GM21423 (cell line): ENCODE data around the gene FRMD4B.
"Not testable (repeated sequence)": the region's sequence is repeated elsewhere in the genome, so short reads cannot be mapped to it uniquely, and the experiment has no call there.

Source experiments
- ATAC-seq: cut with Tn5 transposase; IDR thresholded peaks from one replicate; pipeline ENCODE4 v1.9.1; 2021; ENCODE audit warnings: mild to moderate bottlenecking, moderate library complexity; ENCODE audit not compliant: unreplicated experiment

FRMD4B gene

DNA sequence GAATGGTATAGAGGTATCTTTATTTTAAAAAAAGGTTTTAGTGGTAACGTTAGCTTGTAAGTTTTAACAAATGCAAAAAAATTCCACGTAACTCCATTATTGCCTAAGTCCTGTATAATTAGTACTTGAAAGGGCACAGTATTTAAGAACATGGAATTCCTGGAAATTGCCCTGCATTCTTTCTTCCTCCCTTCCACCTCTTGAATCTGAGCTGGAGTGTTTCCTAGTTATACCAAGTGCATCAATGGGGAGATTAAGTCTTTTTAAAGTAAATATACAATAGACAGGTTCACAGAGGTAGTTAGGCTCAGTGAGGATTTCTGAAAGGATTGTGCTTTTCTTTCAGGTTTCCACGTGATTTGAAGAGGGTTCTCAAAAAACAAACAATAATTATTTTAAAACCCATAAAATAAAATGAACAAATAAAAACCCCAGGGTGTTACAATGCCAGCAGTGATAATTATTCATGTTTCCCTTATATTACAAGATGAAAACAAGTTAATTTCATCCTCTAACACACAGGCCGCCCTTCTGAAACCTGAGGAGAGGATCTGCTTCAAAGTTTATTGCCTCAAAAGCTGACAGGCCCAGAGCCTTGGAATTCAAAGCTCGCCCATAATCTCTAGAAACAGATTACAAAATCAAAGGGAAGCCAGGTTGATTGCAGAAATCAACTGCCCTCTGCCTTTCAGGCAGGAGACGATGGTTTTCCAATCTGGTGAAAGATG lies 134.6 kb downstream of the FRMD4B start:
- no peak for ATAC-seq

DNA sequence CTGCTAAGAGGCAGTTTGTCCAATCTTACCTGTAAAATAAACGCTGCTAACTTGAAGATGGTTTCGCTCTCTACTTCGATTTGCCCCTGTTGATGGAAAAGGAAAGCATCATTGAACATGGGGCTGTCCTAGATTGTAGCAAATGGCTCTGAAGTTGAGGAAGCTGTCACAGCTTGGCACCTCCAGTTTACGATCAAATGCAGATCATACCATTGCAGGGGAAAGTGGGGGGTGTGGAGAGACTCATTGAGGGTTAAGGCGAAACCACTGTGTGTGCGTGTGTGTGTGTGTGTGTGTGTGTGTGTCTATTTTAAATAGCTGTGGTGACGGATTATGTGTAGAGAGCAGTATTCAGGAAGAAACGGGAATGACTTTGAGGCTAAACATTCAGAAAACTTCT lies 135.9 kb downstream of the FRMD4B start:
- no peak for ATAC-seq

DNA sequence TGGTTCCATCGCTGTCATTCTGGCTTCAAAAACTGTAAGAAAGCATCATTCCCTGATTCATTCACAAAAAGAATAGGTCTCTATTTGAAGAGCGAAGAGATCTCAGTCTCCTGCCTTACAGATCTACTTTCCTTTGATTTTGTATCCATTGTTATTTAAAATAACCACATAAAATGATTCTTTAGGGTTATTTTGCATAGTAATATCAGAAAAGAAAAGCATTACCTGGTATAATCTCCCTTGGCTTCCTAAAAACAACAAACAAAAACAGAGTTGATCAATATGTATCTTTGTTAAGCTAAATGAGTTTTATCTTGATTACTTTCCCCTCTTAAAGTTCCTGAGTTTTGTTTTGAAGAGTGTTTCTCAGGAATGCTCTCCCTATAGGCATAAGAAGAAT lies 136.9 kb downstream of the FRMD4B start:
- ATAC-seq, result no peak

DNA sequence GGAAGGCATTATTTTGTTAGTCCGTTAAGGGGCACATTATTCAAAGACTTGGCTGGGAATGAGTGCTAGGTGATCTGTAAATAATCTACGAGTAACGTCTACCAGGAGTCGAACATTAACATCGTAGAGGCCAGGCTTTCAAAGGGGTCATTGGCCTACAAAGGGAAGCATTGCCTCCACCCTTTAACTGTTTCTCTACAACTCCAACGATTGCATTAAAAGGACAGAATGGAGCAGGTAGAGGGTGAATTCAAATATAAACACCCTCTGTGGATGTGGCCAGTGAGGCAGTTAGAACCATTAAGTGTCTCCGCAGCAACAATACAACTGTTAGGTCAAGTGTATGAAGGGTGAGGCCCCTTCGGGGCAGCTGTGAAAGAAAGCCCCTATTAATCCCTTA lies 137.5 kb downstream of the FRMD4B start:
- ATAC-seq, result no peak

DNA sequence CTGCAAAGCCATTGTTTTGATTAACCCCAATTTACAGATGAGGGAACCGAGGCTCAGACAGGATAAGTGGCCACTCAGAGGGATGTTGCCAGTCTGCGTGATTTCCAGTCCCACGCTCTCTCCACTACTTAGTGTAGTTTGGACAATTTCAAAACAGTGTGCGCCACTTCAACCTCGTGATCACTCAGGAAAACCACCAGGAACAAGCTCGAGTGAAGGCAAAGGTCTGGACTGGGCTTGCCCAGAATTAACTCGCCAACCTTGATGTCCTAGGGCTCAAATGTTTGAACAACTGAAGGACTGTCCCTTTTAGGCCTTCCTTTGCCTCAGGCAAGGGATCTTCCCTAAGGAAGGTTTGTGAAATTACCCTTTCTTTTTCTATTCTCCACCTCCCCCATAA lies 139.3 kb downstream of the FRMD4B start:
- no peak for ATAC-seq

- no peak for ATAC-seq
Observed at GRCh38 chr3:69244039-69244438, 141.8 kb downstream of the FRMD4B start.

DNA sequence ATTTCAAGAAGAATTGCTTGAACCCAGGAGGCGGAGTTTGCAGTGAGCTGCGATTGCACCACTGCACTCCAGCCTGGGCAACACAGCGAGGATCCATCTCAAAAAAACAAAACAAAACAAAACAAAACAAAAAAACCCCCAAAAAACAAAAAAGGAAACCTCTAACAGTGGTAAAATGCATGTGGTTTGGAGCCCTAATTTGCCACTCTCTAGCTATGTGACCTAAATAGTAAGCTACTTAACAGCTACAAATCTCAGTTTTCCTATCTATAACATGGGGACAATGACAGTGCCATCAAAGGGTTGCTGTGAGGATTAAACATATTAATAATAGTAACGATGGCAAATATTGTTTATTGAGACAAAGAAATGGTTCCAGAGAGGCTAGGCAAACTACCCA lies 144.1 kb downstream of the FRMD4B start:
- ATAC-seq, result no peak

DNA sequence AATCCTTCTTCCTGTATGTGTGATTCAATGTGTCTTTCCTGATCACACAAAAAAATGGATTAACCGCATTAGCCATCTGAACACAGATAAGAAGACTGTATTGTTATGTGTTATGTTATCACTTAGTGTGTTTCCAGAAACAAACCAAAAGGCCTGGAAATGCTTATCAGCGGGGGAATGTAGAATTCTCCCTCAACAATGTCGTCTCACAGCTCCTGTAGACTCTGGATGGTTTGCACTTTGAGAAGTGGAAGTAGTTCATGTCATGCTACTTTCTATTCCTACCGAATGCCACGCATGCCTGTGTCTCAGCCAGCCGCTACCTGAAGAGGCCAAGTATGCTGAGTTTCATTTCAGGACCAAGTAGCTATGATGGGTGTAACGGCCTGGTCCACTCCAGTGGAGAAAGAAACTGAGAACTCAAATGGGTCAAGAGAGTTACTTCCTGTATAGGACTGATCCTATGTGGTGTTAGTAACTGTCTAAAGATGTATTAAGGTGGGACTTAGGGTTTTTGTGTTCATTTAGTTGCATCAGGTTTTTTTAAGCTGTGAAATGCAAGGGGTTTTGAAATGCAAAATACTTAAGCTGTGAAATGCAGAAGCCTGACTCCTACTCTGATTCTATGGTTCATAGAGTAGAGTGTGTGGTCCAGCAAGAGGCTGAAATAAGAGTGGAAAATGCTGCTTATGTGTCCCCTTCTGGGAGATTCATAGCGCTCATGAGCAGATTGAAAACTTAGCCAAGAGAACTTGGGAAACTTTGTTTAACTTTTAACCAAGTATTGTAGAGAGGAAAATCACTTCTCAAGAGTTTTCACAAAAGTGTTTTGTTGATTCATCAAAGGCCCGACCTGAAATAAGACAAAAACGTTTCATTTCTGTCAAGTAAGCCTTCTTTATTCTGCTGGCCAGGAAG lies 145.0 kb downstream of the FRMD4B start:
- ATAC-seq, result peak; percentile 57

DNA sequence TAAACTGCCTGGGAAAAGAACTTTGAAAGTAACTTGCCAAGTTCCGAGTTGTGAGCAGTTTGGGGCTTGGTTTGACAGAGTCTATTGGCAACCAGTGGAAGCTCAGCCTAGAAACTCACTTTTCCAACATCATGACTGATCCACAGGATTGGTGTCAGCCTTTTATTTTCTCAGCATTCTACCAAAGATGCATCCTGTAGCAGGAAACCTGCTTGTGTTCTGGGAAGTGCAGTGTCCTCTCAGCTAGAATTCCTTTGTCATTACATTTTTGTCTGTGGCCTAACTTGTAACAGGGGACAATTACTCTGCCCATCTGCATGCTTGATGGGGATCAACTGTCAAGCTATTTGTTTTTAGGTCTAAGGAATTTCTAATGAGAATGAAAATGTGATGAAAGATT lies 146.8 kb downstream of the FRMD4B start:
- no peak for ATAC-seq

GRCh38 chr3:69236812-69237707 lies 148.8 kb downstream of the FRMD4B start:
- no peak for ATAC-seq

DNA sequence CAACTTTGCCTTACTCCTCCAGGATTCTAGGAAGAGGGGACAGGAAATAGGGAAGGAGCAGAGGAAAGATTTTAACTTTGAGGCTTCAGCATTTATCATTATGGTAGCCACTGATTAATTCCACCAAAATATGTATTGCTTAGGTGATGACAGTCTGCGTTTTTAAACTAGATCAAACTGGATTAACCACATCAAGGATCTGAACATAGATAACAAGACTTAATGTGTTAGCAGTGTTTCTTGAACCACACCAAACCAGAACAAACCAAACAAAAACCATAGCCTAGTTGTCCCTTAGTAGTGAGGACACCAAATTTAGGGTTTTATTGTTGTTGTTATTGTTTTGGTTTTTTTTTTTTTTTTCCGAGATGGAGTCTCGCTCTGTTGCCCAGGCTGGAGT lies 150.0 kb downstream of the FRMD4B start:
- no peak for ATAC-seq

DNA sequence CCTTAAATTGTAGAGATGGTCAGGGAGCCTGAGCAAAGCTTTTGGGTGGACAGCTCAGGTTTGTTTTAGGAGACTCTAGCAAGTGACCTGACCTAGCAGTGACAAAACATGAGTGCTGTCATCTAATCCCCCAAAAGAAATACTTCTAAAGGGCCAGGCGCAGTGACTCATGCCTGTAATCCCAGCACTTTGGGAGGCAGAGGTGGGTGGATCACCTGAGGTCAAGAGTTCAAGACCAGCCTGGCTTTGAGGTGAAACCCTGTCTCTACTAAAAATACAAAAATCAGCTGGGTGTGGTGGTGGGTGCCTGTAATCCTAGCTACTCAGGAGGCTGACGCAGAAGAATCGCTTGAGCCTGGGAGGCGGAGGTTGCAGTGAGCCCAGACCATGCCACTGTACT lies 150.7 kb downstream of the FRMD4B start:
- not testable (repeated sequence) for ATAC-seq

- no peak for ATAC-seq
Observed at GRCh38 chr3:69232482-69232881, 153.4 kb downstream of the FRMD4B start.

DNA sequence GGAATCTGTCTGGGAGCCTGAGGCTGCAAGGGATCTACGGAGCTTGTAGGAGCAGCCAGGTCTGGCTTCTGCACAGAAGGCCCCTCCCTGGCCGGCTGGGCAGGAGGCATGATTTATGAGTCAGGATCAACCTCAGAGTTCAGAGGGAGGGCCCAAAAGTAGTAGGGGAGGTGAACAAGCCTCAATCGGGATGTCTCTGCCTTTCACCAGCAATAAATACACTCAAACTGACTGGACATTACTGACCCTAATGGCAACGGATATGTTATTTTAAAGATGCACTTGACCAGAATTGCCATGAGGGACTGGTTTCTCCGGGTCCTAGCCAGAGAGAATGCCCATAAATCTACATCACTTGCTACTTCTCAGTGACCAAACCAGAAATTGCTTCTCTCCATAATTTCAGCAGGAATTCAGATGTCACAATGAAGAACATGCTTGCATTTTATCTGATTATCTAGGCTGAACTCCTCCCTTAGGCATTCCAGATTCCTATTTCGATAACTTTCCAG lies 153.9 kb downstream of the FRMD4B start:
- no peak for ATAC-seq

GRCh38 chr3:69226071-69226470 lies 159.8 kb downstream of the FRMD4B start:
- no peak for ATAC-seq

GRCh38 chr3:69219101-69219708 lies 166.7 kb downstream of the FRMD4B start:
- no peak for ATAC-seq

GRCh38 chr3:69218079-69218478 lies 167.8 kb downstream of the FRMD4B start:
- ATAC-seq, result no peak

DNA sequence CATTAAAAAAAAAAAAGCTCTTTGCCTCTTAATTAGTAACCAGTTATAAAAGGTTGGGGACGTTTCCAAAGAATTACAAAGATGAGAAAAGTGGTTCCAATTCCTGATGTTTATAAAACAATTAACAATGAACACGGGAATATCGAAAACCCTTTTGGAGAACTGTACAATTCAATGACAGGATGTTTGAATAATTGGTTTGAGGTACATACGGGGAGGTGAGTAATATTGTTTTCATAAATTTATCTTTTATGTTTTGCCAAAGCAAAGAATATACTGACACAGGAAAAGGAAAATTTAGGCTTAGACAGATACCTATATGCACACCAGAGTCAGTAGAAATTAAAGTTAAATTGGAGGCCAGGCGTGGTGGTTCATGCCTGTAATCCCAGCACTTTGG lies 168.9 kb downstream of the FRMD4B start:
- ATAC-seq, result no peak

GRCh38 chr3:69214241-69214640 lies 171.6 kb downstream of the FRMD4B start:
- no peak for ATAC-seq

DNA sequence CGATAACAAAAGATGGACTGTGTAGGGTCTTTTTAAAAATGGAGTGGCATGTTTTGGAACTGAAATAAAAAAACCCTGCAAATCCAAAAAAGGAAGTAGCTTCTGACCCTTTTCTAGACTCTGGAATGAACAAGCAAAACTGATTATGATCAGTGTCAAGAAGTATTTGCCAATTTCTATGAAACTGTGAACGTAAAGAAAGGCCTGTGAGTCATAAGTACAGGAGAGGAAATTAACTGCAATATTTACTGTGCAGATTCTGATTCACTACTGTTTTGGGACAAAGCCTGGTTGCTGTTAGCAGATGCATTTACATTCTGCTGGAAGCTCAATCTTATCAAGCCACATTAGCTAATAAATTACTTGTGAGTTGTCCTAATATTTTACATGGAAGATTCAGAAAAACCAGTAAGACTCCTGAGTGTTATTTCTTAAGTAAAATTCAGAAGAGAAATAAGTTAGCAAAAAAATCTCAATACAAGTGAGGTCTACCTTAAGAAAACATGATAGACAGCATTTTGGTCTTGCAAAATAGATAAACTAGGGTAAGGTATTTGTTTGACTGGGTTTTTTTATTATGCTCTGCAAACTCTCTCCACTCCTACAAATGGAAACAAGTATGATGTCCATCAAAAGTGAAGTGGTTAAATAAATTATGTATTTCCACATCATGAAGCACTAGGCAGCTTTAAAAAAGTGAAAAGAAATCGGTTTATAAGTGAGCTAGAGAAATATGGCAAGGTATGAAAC lies 173.3 kb downstream of the FRMD4B start:
- peak; percentile 78 for ATAC-seq
